ENCODE data around the gene PDF.
A peak's percentile ranks its signal among the peaks of the same experiment; 100 is the strongest.
"Not testable (repeated sequence)": the region's sequence is repeated elsewhere in the genome, so short reads cannot be mapped to it uniquely, and the experiment has no call there.

The PDF gene

GRCh38 chr16:69330286-69331109, at the start of gene PDF:
TSS of gene PDF (minus strand) at chr16:69330588. CDS start at chr16:69330570, 18 bp downstream.
- DNase-seq (ENCODE audit: low spot score) = peak; percentile 94

DNA sequence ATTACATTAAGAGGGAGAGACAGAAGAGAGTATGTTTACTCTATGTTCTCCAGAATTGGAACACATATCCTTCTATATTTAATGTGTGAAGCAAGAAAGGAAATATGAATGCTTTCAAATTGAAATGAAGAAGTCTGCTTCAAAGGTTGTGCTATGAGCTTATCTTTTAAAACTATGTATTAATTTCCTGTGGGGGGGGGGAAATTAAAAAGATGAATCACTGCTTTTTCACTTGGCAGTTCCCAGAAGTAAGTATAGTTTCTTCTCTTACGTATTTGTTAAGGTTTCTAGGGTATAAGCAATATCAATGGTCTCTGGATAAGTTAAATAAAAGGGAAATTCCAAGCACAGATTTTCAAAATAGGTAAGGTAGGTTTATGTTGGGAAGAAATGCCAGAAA, 48.4 kb upstream of the PDF start:
- DNase-seq (ENCODE audit: low spot score) = no peak

DNA sequence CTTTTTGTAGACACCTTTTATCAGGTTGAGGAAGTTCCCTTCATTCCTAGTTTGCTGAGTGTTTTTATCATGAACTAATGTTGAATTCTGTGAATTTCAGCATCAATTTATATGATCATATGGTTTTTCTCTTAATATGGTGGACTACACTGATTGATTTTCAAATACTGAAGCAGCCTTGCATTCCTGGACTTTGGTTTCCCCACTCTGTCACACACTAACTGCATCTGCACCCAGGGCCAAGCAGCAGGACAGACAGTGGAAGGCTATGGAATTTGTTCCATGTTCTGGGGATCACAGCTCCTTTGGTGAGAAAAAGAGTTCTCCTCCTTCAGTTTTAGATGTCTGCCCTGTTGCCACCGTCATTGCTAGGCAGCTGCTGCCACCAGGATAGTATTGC, 47.6 kb upstream of the PDF start:
- DNase-seq (ENCODE audit: low spot score) = no peak

DNA sequence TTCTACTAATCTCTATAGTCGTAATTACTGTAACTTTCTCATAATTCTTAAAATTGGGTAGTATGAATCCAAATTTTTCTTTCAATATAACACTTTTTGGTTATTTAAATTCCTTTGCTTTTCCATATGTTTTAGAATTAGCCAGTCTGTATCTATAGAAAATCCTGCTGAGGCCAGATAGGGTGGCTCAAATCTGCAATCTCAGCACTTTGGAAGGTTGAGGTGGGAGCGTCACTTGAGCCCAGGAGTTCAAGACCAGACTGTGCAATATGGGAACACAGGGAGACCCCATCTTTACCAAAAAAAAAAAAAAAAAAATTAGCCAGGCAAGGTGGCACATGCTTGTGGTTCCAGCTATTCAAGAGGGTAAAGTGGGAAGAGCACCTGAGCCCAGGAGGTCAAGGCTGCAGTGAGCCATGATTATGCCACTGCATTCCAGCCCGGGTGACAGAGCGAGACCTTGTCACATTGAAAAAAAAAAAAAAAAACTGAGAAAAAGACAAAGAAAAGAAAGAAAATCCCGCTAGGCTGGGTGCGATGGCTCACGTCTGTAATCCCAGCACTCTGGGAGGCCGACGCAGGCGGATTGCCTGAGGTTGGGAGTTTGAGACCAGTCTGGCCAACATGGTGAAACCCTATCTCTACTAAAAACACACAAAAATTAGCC, 46.1 kb upstream of the PDF start:
- DNase-seq (ENCODE audit: low spot score) = no peak

DNA sequence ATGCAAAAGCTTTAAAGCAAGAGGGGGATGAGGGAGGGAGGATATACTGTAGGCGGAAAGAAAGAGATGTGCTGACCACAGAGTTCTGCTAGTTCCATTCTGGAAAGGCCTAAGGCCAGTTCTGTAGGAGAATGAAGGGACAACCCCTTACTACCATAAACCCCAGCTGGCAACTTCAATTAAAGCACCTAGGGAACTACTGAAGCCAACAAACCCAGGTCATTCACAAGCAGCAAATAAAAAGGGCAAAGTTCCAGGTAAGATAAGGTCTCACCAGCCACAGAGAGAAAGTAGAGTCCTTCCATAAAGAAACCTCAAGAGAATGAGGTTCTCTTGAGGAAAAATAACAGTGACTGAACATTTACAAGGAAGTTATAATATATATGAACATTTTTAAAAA, 42.6 kb upstream of the PDF start:
- DNase-seq (ENCODE audit: low spot score) = no peak

DNA sequence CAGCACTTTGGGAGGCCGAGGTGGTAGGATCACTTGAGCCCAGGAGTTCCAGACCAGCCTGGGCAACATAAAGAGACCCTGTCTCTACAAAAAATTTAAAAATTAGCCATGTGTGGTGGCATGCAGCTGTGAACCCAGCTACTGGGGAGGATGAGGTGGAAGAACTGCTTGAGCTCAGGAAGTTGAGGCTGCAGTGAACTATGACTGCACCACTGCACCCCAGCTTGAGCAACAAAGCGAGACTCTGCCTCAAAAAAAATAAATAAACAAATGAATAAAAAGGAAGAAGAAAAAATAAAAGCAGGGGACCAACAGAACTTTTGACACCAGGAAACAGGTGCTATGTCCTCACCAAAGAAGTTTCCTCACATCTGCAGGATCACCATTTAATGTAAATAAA, 41.2 kb upstream of the PDF start:
- no peak for DNase-seq (ENCODE audit: low spot score)

DNA sequence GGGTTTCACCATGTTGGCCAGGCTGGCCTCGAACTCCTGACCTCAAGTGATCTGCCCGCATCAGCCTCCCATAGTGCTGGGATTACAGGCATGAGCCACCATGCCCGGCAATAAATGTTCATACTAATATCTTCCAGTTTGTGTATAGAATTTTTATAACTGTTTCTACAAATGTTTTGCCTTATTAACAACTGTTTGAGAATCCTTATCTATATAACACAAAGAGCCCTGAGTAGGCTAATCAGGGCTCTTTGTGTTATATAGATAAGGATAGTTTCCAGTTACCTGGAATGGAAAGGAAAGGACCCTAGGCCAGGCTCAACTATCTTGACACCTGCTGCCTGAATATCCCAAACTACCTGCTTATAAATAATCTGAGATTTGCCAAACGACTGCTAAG, 38.5 kb upstream of the PDF start:
- no peak for DNase-seq (ENCODE audit: low spot score)

- no peak for DNase-seq (ENCODE audit: low spot score)
These were observed 37.6 kb upstream of the PDF start for GRCh38 chr16:69367980-69368379.

DNA sequence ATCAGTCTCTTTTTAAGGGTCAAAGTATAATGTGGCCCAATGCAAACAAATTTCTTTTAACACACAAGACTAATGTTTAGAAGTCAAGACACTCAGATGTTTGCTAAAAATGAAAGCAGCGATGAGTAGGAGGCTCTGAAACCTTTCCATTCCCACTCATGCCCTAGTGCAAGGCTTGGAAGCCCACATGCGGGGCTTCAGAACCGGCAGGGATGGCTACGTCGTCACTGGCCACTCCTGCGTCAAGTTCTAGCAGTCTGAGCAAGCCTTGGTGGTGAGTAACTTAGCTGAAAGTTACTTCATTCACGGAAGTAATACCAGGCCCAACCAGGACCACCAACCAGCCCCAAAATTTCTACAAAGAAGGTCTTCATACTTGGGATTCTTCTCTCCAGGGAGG, 36.0 kb upstream of the PDF start:
- no peak for DNase-seq (ENCODE audit: low spot score)

GRCh38 chr16:69365901-69366300, 35.5 kb upstream of the PDF start:
- DNase-seq (ENCODE audit: low spot score) = no peak

DNA sequence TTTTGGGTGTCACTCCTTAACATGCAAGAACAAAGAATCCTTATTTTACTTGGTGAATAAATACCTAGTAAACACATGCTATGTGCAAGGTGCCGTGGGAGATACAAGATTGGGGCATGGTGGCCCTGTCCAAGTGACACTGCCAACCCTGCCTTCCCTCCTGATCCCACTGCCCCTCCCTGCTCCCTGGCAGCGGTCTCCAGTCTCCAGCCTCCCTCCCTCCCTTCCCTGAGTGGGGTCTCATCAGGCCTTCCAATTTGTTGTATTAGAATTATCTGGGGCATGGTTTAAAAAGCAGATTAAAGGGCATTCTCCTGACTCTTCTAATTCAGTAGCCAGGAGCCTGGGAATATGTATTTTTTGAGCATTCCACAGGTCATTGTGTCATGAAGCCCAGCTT, 33.7 kb upstream of the PDF start:
- DNase-seq (ENCODE audit: low spot score) = no peak

- DNase-seq (ENCODE audit: low spot score) = no peak
These were observed 32.9 kb upstream of the PDF start for GRCh38 chr16:69363281-69363717.

- not testable (repeated sequence) for DNase-seq (ENCODE audit: low spot score)
These were observed 29.7 kb upstream of the PDF start for GRCh38 chr16:69360070-69360469.

DNA sequence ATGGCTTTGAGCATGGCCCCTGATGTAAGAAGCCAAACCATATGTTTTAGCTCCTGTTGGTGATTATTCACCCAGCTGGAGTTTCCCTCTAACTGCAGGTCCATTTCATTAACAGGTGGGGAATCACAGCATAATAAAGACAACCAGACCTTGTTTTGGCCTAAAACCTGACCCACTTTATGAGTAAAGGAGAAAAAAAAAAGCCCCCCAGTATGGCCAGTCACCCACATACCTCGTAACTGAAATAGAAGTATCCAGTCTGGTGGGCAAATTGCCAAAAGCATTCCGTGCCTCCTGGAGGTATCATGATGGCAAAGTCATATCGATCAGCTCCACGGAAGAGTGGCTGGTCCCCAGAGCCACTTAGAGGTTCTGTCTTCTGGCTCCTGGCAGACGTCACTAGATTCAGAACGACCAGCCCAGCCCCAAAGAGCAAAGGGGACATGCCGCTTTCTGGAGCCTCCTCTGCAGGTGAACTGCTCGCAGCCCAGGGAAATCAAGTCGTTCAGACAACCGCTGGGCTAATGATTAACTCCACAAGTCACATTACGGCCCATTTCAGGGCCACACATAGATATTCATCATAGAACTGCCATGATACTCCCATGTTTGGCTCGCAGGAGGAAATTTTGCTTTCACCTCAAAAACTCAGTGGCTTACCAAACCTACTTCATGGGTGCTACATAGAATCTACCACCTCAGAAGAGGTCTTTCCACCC, 21.1 kb upstream of the PDF start, which contains the start of gene TMED6:
TMED6 (minus strand) TSS at position 478 of the 719 bp plus-strand sequence; CDS start at position 445, 33 bp downstream.
- no peak for DNase-seq (ENCODE audit: low spot score)

DNA sequence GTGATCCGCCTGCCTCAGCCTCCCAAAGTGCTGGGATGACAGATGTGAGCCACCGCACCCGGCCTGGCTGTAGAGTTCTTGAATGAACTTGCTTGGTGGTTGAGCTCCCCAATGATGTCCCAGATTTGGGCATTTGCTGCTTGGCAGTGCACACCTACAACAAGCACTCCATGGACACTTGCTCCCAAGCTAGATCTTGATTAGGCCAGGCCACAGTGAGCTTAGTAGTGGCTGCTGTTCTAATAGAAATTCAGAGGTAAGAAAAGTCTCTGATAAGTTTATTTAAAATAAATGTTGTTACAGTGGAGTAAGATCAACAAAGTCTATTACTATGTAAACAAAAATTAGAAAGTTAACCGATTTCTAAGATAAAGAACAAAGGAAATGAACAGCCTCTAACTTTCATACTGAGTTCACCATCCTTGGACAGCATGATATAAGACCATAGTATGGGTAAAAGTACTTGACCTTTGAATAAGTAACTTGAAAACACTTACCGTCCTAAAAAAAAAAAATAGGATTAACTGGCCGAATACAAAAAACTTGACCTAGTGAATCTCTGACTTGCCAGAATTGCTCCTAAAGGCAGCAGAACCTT, 20.2 kb upstream of the PDF start:
- DNase-seq (ENCODE audit: low spot score) = no peak

- no peak for DNase-seq (ENCODE audit: low spot score)
These were observed 19.1 kb upstream of the PDF start for GRCh38 chr16:69349536-69349935.

DNA sequence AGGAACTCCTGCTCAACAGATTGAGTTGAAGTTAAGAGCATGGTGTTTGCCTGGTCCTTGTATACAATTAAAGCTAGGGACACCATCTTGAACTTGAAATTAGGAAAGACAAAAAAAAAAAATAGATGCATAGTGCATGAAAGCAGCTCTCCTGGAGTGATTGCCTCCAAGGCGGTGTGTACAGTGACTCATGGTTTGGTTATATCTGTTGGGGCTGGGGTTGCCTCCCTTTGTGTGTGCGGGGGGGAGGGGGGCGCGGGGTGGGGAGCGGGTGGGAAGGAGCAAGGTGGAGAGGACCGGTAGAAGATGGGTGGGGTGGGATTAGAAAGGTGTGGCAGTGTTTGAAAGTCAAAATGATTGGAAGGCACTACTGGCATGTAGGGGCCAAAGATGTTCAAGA, 17.8 kb upstream of the PDF start:
- DNase-seq (ENCODE audit: low spot score) = no peak

DNA sequence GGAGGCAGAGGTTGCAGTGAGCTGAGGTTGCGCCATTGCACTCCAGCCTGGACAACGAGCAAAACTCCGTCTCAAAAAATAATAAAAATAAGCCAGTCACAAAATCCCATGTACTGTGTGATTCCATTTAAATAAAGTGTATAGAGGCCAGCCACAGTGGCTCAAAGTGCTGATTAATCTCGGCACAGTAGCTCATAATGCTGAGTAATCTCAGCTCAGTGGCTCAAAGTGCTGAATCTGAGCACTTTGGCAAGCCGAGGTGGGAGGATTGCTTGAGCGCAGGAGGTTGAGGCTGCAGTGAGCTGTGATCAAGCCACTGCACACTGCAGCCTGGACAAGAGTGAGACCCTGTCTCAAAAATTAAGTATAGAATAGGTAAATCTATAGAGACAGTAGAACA, 16.3 kb upstream of the PDF start:
- DNase-seq (ENCODE audit: low spot score) = no peak

- DNase-seq (ENCODE audit: low spot score) = no peak
These were observed 15.5 kb upstream of the PDF start for GRCh38 chr16:69345923-69346322.

GRCh38 chr16:69344171-69344570, 13.8 kb upstream of the PDF start:
- peak; percentile 60 for DNase-seq (ENCODE audit: low spot score)

GRCh38 chr16:69340095-69340644, 9.8 kb upstream of the PDF start:
- DNase-seq (ENCODE audit: low spot score) = no peak
